ENCODE data around the gene CLRN1.

- TF ChIP-seq CTCF (IDR thresholded peaks at IDR 0.05) = no peak
- TF ChIP-seq ZFX (IDR thresholded peaks at IDR 0.05; ENCODE audit: borderline replicate concordance) = no peak
Observed at GRCh38 chr3:150912501-150912900, 60.0 kb downstream of the CLRN1 start.
